AML-193 (cell line): ENCODE measurements around the gene STARD6.
"Not testable (repeated sequence)": the region's sequence is repeated elsewhere in the genome, so short reads cannot be mapped to it uniquely, and the experiment has no call there.

Experiments
- DNase-seq, 2 experiments: peaks; one replicate each; lab custom pipeline; 2025; lab: John Stamatoyannopoulos, UW

STARD6 gene, protein sequence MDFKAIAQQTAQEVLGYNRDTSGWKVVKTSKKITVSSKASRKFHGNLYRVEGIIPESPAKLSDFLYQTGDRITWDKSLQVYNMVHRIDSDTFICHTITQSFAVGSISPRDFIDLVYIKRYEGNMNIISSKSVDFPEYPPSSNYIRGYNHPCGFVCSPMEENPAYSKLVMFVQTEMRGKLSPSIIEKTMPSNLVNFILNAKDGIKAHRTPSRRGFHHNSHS

DNA sequence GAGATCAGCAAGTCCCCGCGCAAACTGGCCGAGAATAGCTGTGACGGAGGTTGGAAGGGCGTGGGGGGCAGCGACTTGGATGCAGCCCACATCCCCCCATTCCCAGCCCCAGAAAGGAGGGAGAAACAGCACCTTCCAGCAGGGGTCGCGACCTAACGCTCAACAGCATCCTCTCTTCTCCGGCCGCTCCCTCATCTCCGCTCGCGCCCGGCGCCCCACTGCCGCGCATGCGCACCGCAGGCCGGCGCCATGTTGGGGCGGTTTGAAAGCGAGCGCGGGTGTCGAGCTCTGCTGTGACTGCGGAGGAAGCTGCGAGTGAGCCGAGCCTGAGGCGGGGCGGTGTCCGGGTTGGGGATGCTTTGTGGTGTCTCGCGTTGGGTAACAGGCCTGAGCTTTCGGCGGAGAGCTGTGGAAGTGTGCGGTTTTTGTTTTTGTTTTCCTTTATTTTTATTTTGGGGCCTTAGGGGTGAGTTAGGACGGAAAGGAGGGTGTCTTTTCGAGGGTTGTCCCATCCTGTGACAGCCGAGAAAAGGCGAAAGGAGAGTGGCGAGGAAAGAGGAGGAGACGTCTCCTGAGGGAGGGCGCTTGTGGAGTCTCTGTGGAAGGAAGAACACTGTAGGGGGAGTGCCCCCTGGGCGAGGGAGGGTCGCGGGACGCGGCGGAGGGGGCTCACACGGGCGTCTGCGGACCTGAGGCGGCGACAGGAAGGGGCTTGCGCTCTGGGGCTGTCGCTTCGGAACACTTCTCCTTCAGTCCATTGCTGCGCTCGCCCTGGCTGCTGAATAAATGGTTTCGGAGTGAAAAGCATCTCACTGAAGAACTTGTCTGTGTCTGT, at the start of gene STARD6, which contains the start of gene C18orf54:
STARD6 (minus strand) TSS at position 199 of the 835 bp plus-strand sequence. CDS start 3,285 bp downstream, outside the sequence.
C18orf54 (plus strand) TSS at position 247 of the 835 bp plus-strand sequence. CDS start 2,667 bp downstream, outside the sequence.
- peak; percentile 83 to 84 for DNase-seq

DNA sequence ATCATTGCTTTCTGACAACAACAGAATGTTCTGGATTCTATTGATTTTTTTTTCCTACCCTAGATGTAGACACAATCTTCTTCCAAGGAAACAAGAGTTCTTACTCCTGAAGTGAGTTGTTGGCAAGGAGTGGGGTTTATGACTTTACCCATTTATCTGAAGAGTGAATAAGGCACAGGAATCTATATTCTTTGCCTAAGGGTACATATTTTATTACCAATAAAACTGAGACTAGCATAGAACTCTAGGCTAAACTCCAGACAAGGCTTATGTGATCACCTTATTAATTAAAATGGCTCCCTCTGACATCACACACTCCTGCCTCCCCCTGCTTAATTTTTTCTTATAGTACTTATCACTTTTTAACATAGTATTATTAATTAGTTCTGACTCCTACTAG, 47.6 kb upstream of the STARD6 start:
- DNase-seq, result no peak

DNA sequence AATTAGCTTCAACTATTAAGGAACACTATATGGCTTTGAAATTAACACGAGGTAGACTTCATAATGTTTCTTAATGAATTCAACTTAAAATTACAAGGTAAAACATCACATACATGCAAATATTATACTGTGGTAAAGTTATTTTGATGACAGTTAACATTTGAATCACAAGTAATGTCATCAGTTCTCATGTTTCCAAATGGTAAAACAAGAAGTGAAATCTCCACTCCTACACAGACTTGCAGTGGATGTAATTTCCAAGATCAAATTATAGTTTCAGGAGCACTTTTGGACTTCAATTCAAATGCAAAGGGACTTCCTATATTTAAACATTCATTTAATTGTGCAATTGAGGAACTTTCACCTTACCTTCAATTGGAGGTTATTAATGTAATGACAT, 39.1 kb upstream of the STARD6 start:
- no peak for DNase-seq

DNA sequence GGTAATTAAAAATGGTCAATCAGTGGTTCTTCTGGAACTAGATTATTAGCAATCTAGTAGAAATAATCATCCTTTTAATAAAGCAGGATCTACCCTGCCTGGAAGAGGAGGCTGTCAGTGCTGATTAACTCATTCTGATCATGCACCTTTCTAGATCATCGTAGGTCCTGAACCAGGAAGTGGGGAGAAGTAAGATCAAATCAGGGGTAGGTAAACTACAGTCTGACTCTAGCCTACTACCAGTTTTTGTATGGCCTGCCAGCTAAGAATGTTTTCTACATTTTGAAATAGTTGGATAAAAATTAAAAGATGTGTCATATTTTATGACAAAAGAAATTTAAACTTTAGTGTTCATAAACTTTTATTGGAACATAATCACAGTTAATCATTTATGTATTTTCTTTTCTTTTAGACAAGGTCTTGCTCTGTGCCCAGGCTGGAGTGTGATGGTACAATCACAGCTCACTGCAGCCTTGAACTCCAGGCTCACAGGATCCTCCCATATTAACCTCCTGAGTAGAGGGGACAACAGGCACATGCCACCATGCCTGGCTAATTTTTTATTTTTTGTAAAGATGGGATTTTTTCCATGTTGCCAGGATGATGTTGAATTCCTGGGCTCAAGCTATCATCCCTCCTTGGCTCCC, 36.1 kb upstream of the STARD6 start:
- DNase-seq, result no peak

DNA sequence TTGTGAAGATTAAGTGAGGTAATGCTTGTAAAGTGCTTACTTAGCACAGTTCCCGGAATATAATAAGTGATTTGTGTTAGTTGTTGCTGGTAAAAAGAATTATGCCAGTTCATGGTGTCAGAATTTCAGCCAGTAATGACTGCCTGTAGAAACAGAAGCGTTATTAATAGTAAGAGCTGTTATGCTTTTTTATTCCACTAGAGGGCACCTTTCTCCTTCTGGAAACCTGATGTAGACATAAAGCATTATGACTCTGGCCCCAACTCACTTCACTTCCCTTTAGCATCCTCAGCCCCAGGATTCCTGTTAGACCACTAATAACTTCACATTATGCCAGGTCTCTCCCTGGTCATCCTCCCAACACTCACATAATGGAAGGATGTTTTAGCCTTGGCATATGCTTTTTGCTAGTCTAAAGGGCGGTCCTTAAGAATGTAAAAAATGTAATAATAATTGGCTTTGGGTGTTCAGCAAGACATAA, 34.9 kb upstream of the STARD6 start:
- DNase-seq, result peak; percentile 83 to 84

DNA sequence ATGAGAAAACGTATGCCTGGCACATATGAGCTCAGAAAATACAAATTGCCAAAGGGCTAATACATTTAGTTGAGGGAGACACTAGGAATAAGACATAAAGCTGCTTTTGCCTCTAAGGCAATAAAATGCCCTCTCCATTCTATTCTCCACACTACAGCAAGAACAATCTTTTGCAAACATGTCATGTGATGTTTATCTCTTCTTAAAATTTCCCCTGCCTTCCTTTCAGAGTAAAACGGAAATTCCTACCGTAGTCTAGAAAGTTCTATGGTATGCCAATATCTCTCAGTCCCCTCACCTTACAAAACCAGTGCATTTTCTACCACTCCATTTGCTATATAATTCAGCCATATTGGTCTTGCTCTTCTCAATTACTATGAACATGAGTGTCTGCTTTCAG, 33.2 kb upstream of the STARD6 start:
- no peak for DNase-seq

DNA sequence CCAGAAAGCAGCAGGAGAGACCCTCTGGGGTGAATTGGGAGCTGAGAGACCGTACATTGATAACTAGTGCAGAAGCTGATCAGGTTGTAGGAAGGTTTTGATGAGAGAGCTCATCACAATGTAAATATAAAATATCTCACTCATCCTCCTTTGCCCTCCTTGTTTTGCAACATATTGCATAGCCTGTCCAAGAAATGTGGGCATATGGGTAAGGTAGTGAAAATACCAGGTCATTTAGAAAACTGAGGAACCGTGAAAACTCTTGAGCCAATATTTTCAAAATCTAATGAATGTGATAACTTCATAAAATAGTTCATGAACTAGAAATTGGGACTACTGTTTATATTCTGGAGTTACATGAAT, 31.5 kb upstream of the STARD6 start:
- DNase-seq, result peak; percentile 22 to 26

DNA sequence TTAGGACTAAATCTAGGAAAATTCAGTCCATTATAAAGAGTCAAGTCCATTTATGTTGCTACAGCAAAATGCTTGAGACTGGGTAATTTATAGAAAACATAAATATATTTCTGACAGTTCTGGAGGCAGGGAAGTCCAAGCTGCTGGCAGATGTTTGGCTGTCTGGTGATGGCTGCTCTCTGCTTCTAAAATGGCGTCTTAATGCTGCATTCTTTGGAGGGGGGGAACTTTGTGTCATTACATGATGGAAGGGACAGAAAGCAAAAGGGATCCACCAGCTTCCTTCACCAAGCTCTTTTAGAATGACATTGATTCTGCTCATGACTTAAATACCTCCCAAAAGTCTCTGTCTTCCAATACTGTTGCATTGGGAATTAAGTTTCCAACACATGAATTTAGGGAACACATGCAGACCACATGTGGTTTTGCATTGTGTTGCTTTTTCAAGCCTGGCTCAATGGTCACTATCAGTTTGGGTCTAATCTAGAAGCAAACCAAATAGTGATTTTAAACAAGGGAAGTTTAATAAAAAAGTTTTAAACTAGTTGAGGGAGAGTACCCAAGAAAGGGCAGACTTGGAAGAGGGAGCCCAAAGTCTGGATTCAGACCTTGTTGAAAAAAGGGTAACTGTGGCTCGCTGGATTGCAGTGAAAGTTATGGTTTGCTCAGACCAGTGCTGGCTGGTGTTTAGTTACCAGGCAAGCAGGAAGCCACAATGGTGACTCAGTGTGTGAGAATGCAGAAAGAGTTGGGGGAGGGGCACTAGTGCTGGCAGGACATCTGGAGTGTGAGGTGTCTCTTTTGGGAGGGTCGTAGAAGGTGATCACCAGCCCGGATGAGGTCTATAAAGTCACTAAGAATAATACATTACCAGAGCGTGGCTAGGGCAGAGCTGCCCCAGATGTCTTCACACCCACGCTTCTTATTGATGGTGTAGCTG, 30.8 kb upstream of the STARD6 start:
- DNase-seq, result peak; percentile 70 to 85

DNA sequence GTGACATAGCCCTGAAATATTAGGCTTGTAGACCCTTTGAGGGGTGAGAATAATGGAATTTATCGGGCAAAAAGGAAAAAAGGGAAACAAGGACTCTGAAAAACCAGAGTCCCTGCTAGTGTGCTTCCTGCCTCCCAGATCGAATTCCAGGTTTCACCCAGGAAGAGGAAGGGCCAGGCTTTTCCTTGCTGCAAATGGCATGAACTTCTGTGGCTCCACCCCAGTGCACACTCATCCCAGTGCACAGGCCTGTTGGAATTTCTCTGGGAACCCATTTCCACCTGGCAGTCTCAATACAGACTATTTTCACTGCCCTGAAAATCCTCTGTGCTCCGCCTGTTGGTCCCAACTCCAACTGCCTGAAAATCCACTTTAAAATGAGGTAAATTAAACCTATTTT, 30.0 kb upstream of the STARD6 start:
- no peak for DNase-seq

DNA sequence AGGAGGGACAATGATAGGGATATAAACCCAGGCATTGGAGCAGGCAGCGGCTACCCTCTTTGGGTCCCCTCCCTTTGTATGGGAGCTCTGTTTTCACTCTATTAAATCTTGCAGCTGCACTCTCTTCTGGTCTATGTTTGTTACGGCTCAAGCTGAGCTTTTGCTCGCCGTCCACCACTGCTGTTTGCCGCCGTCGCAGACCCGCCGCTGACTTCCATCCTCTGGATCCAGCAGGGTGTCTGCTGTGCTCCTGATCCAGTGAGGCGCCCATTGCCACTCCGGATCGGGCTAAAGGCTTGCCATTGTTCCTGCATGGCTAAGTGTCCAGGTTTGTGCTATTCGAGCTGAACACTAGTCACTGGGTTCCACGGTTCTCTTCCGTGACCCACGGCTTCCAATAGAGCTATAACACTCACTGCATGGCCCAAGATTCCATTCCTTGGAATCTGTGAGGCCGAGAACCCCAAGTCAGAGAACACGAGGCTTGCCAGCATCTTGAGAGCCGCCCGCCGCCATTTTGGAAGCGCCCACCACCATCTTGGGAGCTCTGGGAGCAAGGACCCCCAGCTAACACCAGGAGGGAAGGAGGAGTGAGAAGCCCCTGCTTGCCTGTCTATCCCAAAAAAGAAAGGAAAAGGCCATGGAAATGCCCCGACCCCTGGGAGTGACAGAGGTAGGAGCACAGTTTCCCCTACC, 29.3 kb upstream of the STARD6 start:
- DNase-seq, result not testable (repeated sequence)

DNA sequence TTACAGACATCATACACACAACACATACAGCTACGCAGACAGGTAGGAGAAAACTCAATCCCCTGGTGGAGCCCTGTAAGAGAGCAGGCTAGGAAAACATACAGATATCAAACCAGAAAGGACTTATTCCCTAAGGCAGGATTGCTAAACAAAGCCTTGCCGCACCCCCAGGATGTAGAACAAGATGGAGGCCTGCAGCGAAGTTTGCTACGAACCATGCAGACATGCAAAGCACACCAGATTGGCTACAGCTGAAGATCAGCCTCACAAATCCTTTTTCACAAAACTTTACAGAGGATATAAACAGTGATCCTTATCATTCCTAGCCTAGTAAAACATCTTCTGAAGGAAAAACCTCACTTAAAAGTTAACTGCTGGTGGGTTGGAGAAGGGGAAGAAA, 28.4 kb upstream of the STARD6 start:
- no peak for DNase-seq

DNA sequence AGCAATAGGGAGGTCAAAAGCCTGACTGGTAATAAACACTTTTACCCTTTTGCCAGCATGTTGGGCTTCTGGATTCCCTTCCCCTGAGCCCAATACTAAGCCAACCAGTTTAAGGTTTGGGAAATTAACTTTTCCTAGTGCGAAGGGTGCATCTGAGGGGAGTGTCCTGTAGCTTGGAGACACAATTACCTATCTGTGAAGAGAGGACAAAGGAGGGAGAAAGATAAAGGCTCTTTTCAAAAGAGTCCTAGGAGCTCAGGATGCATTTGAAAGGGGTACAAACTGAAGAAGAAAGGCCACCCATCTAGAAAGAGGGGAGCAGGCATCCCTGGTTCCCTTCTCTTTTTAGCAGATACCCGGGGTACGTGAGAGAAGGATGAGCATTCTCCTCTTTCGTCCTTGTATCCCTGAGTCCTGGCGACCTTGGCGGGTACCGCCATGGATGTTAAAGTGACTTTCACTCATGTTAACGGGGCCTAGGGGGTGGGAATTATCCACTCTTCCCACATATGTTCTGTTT, 25.1 kb upstream of the STARD6 start:
- DNase-seq, result no peak

DNA sequence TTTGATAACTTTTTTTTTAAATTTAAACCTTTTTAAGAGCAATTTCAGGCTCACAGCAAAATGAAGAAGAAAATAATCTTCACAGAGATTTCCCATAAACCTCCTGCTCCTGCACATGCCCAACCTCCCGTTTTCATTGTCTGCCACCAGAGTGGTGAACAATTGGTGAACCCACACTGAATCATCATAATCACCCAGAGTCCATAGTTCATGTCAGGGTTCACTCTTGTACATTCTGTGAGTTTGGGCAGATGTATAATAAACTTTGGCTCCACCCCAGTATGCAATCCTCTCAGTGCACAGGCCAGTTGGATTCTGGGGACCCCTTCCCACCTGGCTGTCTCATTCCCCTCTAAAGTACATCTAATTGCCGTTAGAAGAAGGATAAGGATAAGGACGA, 24.4 kb upstream of the STARD6 start:
- DNase-seq, result no peak

DNA sequence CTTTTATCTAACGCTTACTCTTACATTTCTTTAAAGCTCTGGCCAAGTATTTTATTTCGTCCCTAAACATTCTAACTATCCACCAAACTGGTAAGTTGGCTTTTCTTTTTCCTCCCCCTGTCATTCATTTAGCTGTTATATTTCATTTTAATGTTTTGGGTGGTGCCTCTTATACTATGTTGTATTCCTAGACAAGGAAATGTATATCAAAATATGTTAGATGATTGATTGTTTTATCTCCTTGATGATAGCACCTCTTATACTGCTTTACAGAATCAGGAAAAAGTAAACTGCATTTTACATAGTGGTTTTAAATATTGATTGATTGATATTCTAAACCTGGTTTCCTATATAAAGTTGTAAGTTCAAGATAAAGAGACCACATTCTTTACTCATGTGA, 24.0 kb upstream of the STARD6 start:
- no peak for DNase-seq

DNA sequence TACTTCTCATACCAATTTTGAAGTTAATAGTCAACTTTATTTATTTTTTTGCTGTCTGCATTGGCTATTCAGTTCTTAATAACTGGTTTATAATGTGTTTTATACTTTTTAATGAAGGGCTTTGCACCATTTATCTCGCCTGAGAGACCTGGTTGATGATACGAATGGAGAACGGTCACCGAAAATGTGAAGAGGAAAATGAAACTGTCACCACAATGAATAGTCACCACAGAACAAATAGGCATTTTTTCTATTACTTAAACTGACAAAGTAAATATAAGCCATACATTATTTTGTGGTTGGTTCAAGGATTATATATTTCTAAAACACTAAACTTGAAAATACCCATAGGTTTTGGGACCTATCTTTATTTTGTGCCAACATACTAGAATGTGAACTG, 20.4 kb upstream of the STARD6 start:
- DNase-seq, result no peak

DNA sequence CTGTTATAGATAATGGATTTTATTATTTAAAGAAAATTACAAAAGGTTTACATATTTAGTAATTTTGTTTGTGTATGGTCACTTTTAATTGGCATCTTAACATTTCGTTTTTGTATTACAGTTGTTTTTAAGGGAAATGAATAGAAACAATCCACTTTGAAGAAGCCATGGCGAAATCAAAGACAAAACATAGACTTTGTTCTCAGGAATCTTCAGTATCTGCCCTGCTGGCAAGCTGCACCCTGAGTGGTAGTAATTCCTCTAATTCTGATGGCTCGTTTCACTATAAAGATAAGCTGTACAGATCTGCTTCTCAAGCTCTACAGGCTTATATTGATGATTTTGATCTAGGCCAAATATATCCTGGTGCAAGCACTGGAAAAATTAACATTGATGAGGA, 2.7 kb upstream of the STARD6 start:
- DNase-seq, result no peak

DNA sequence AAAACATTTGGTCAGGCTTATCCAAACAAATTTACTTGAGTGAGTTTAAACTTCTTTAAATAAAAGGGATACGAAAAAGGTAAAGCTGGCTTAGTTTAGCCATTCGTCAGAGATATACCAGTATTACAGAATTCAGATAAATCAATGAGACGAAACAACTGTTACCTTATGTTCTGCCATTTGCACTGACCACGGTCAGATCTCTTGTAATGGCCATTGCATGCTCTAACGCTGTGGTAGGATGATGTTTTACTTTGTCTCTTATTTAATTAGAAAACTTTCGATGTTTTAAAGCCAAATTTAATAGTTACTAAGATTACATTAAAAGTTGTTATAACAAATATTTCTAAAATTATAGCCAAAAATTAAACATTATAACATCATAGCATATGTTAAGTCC, 1.6 kb upstream of the STARD6 start:
- DNase-seq, result no peak

DNA sequence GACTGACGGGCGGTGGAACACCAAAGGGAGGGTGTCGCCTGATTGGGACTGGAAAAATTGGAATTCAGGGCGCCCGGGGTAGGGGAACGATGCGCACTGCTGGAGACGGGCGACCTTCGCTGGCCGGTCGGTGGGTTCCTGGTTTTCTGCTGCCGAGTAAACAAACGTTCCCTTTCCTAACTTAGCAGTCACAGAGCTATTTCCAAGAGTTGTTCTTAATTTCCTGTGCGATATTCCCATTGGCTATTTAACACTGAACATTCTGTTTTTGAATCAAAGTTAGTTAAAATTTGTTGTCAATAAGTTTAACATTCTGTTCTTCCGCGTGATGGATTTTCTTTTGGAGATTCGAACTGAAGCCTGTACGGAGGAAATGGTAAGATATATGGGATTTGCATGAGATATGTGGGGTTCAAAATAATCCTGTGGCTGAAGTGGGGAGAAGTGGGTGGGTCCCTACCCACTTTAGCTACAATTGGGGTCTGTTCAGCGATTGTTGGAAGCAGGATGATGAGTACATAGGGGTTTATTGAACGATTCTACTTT, 910 bp upstream of the STARD6 start:
- DNase-seq, result peak; percentile 29 to 56

DNA sequence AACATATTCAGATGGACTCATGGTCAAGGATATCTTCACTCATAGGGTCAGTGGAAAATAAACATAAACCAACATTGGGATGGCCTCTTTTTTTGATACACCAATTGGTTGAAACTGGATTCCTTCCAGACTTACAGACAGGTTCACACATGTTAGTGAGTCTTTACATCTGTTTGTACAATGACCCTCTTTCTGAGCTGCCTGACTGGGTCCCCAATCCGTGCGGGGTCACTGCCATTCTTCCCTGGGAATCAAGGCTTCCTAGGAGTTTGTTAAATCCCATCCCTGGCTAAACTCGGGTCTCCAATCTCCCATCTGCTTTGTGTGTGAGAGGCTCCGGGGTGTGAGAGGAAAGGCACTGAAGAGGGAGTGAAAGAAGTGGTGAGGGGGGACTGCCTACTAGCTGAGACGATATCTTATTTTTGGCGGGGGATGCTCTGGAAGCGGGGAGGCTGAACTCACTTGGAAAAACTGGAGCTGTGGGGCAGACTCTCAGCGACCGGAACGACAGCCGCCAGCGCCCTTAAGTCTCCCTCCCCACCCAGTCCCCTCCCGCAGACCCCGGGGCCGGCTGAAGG, 487 bp downstream of the STARD6 start:
- DNase-seq, result no peak

DNA sequence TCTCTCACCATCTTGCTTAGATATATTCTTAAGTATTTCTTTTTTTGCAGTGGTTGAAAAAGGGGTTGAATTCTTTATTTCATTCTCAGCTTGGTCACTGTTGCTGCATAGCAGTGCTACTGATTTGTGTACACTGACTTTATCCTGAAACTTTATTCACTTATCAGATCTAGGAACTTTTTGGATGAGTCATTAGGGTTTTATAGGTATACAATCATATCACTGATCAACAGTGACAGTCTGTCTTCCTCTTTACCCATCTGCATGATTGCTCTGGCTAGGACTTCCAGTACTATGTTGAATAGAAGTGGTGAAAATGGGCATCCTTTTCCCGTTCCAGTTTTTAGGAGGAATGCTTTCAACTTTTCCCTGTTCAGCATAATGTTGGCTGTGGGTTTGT, 6.5 kb downstream of the STARD6 start:
- DNase-seq, result no peak
